ENCODE results near the gene CMIP. TPM values are rescaled to one million over a fixed set of nuclear protein-coding genes. Genes with fewer than 3 reads are reported as not detected.

Gene CMIP
- total RNA-seq, 1 experiment from 2014 or later: 48.2 TPM

GRCh38 chr16:81448154-81449131, 3.8 kb downstream of the CMIP start:
- H3K27ac ChIP-seq (ENCODE audit: insufficient read length, low read depth, low read length): no peak overlapping the region
- TF ChIP-seq CTCF (conservative IDR thresholded peaks at IDR 0.05): no peak
- H2BK12ac ChIP-seq (ENCODE audit: insufficient read length, low read depth, low read length): no peak overlapping the region
- H2BK20ac ChIP-seq (ENCODE audit: low read depth, low read length, poor library complexity, severe bottlenecking): no peak overlapping the region
- no peak overlapping the region for H2BK5ac ChIP-seq (ENCODE audit: insufficient read length, low read length)
- H2AK5ac ChIP-seq (ENCODE audit: insufficient read length, low read length): no peak overlapping the region
- peaks cover 0 to 12% (median 8%) of the 10 kb centered on the region in 3 experiments; a peak in 3 of 7 replicates for H3K36me3 Mint-ChIP-seq (ENCODE audit: insufficient read depth in 1 of 3, low read depth in 3 of 3)
- H3K27me3 ChIP-seq (ENCODE audit: insufficient read depth, low read length): no peaks in the 10 kb centered on the region
- peaks cover 53% of the 10 kb centered on the region; the same call in 1 of the 2 replicates for H3K79me2 ChIP-seq (ENCODE audit: insufficient read depth, low read length)
- H2AFZ ChIP-seq (ENCODE audit: low read length): no peak overlapping the region
- H3K9me3 Mint-ChIP-seq: no peaks in the 10 kb centered on the region
- no peak overlapping the region for H3K4ac ChIP-seq (ENCODE audit: low read depth, low read length)
- H3K4me1 ChIP-seq (ENCODE audit: insufficient read depth, low read length): peaks cover 10% of the 10 kb centered on the region; the same call in 1 of the 2 replicates
- no peak overlapping the region for H3K14ac ChIP-seq (ENCODE audit: insufficient read depth, low read length)
- H4K20me1 ChIP-seq (ENCODE audit: control insufficient read depth, insufficient read depth, insufficient read length): no peaks in the 10 kb centered on the region
- no peak overlapping the region for H3K18ac ChIP-seq (ENCODE audit: insufficient read length, low read depth, low read length)
- peaks cover 5% of the 10 kb centered on the region for H3K79me1 ChIP-seq (ENCODE audit: insufficient read depth, low read depth, low read length, poor library complexity, severe bottlenecking)
- H3K56ac ChIP-seq (ENCODE audit: insufficient read length, low read depth, low read length): no peak overlapping the region
- peaks cover 73% of the 10 kb centered on the region in 2 experiments for H3K4me1 Mint-ChIP-seq
- peaks cover 13% of the 10 kb centered on the region for H3K23me2 ChIP-seq (ENCODE audit: insufficient read length, low read depth, low read length, poor library complexity, severe bottlenecking)
- WGBS (ENCODE audit: extremely low coverage, insufficient read length, low lambda C conversion rate): no CpG with 5 or more reads among the region's 19 CpGs
- no peak overlapping the region for H2BK15ac ChIP-seq (ENCODE audit: low read depth, low read length)
- H3K9me3 ChIP-seq (ENCODE audit: control insufficient read depth, low read depth, low read length): no peaks in the 10 kb centered on the region
- peak overlapping the region in 1 of 3 experiments; percentile 64; a peak in 2 of 7 replicates for H3K27ac Mint-ChIP-seq
- H4K5ac ChIP-seq (ENCODE audit: insufficient read length, low read depth, low read length): no peak overlapping the region
- H3K4me2 ChIP-seq (ENCODE audit: insufficient read depth, insufficient read length, low read length): no peak overlapping the region
- peak overlapping the region in 1 of 2 experiments; percentile 54; a peak in 2 of 5 replicates for H3K4me3 Mint-ChIP-seq
- no peak overlapping the region for H3K23ac ChIP-seq (ENCODE audit: insufficient read length, low read depth, low read length)
- no peak for DNase-seq
- H3K27me3 Mint-ChIP-seq (ENCODE audit: low read depth): peaks cover 5% of the 10 kb centered on the region
- no peak overlapping the region for H4K91ac ChIP-seq (ENCODE audit: insufficient read length, low read depth, low read length)
- no peak overlapping the region for H4K8ac ChIP-seq (replicated peaks; ENCODE audit: insufficient read length, low read depth, low read length)
- no peak overlapping the region for H3T11ph ChIP-seq (ENCODE audit: low read length)
- H2BK120ac ChIP-seq (ENCODE audit: low read depth, low read length, poor library complexity, severe bottlenecking): no peak overlapping the region
- H3K9ac ChIP-seq (ENCODE audit: extremely low read depth, insufficient read length, low read length): no peak overlapping the region

Measured in H9 (cell line).